ENCODE measurements around the gene ANTKMT.

Gene ANTKMT

GRCh38 chr16:706189-707061, 14.5 kb upstream of the ANTKMT start:
- Histone ChIP-seq H3K9me3 (ENCODE audit: insufficient read depth, low read length) (no peaks in the 10 kb centered on the region), H3K27ac (ENCODE audit: low read length) (no peak overlapping the region), H3K79me2 (ENCODE audit: low read length) (no peaks in the 10 kb centered on the region), H2AFZ (ENCODE audit: low read depth, low read length) (no peak overlapping the region), H3K36me3 (replicated peaks; ENCODE audit: low read depth, low read length) (no peaks in the 10 kb centered on the region), H3K4me3 (ENCODE audit: low read length) (no peak overlapping the region), H3K27me3 (ENCODE audit: low read depth, low read length) (peaks cover 18% of the 10 kb centered on the region), H3K9ac (ENCODE audit: low read length) (no peak overlapping the region), H3K4me2 (ENCODE audit: low read length) (no peak overlapping the region), H3K4me1 (ENCODE audit: low read length) (no peaks in the 10 kb centered on the region; the same call in 1 of the 2 replicates), H4K20me1 (ENCODE audit: insufficient read depth, low read length) (no peaks in the 10 kb centered on the region)
- TF ChIP-seq EZH2phosphoT487 (IDR thresholded peaks at IDR 0.05; ENCODE audit: low read depth) = no peak
- no peak for TF ChIP-seq CTCF (IDR thresholded peaks at IDR 0.05; ENCODE audit: low read depth, low read length)

- no peaks in the 10 kb centered on the region for H3K36me3 ChIP-seq (replicated peaks; ENCODE audit: low read depth, low read length)
- no peak overlapping the region for H3K27ac ChIP-seq (ENCODE audit: low read length)
- H2AFZ ChIP-seq (ENCODE audit: low read depth, low read length) = no peak overlapping the region
- no peaks in the 10 kb centered on the region for H3K9me3 ChIP-seq (ENCODE audit: insufficient read depth, low read length)
- no peak overlapping the region for H3K4me2 ChIP-seq (ENCODE audit: low read length)
- peaks cover 18% of the 10 kb centered on the region for H3K27me3 ChIP-seq (ENCODE audit: low read depth, low read length)
- H3K4me1 ChIP-seq (ENCODE audit: low read length) = no peaks in the 10 kb centered on the region; the same call in 1 of the 2 replicates
- H3K4me3 ChIP-seq (ENCODE audit: low read length) = no peak overlapping the region
- no peaks in the 10 kb centered on the region for H4K20me1 ChIP-seq (ENCODE audit: insufficient read depth, low read length)
- no peak overlapping the region for H3K9ac ChIP-seq (ENCODE audit: low read length)
- TF ChIP-seq CTCF (IDR thresholded peaks at IDR 0.05; ENCODE audit: low read depth, low read length) (no peak), EZH2phosphoT487 (IDR thresholded peaks at IDR 0.05; ENCODE audit: low read depth) (no peak)
- H3K79me2 ChIP-seq (ENCODE audit: low read length) = no peaks in the 10 kb centered on the region
Observed at GRCh38 chr16:707062-707538, 13.8 kb upstream of the ANTKMT start.

GRCh38 chr16:708019-708418, 12.9 kb upstream of the ANTKMT start:
- Histone ChIP-seq H3K36me3 (replicated peaks; ENCODE audit: low read depth, low read length) (no peaks in the 10 kb centered on the region), H3K27ac (ENCODE audit: low read length) (no peak overlapping the region), H3K79me2 (ENCODE audit: low read length) (no peaks in the 10 kb centered on the region), H4K20me1 (ENCODE audit: insufficient read depth, low read length) (no peaks in the 10 kb centered on the region), H3K4me1 (ENCODE audit: low read length) (no peaks in the 10 kb centered on the region; the same call in 1 of the 2 replicates), H3K4me3 (ENCODE audit: low read length) (no peak overlapping the region), H3K9me3 (ENCODE audit: insufficient read depth, low read length) (no peaks in the 10 kb centered on the region), H2AFZ (ENCODE audit: low read depth, low read length) (no peak overlapping the region), H3K9ac (ENCODE audit: low read length) (no peak overlapping the region), H3K4me2 (ENCODE audit: low read length) (no peak overlapping the region), H3K27me3 (ENCODE audit: low read depth, low read length) (peaks cover 18% of the 10 kb centered on the region)
- no peak for TF ChIP-seq CTCF (IDR thresholded peaks at IDR 0.05; ENCODE audit: low read depth, low read length)
- no peak for TF ChIP-seq EZH2phosphoT487 (IDR thresholded peaks at IDR 0.05; ENCODE audit: low read depth)

- Histone ChIP-seq H3K9ac (ENCODE audit: low read length) (no peak overlapping the region), H4K20me1 (ENCODE audit: insufficient read depth, low read length) (no peaks in the 10 kb centered on the region), H3K4me1 (ENCODE audit: low read length) (no peaks in the 10 kb centered on the region; the same call in 1 of the 2 replicates), H3K27ac (ENCODE audit: low read length) (no peak overlapping the region), H3K4me3 (ENCODE audit: low read length) (no peak overlapping the region), H3K4me2 (ENCODE audit: low read length) (no peak overlapping the region), H3K79me2 (ENCODE audit: low read length) (no peaks in the 10 kb centered on the region), H3K27me3 (ENCODE audit: low read depth, low read length) (peaks cover 18% of the 10 kb centered on the region), H3K36me3 (replicated peaks; ENCODE audit: low read depth, low read length) (no peaks in the 10 kb centered on the region), H3K9me3 (ENCODE audit: insufficient read depth, low read length) (no peaks in the 10 kb centered on the region), H2AFZ (ENCODE audit: low read depth, low read length) (no peak overlapping the region)
- TF ChIP-seq EZH2phosphoT487 (IDR thresholded peaks at IDR 0.05; ENCODE audit: low read depth) = no peak
- no peak for TF ChIP-seq CTCF (IDR thresholded peaks at IDR 0.05; ENCODE audit: low read depth, low read length)
Observed at GRCh38 chr16:708959-709358, 12.0 kb upstream of the ANTKMT start.

Data from OCI-LY3 (cell line).